ENCODE measurements around the gene EZR. TPM values are rescaled to one million over a fixed set of nuclear protein-coding genes. Genes with fewer than 3 reads are reported as not detected.

Gene EZR
- total RNA-seq, 2 donors from 2014 or later = 26.8 to 55.2 TPM

- DNase-seq (ENCODE audit: low spot score) = no peak
- no peaks in the 10 kb centered on the region for H3K4me1 ChIP-seq (ENCODE audit: control insufficient read depth in 1 of 2, low read depth in 2 of 2)
- H3K9me3 ChIP-seq = peaks cover 3% of the 10 kb centered on the region
- no peaks in the 10 kb centered on the region for H3K36me3 ChIP-seq
- no peak for TF ChIP-seq CTCF (IDR thresholded peaks at IDR 0.05)
- no peak for ATAC-seq (ENCODE audit: insufficient number of reproducible peaks, low FRiP score, low read depth)
- no peaks in the 10 kb centered on the region for H3K27me3 ChIP-seq (replicated peaks; ENCODE audit: insufficient read depth)
- H3K4me3 ChIP-seq = no peak overlapping the region
- no peak overlapping the region for H3K27ac ChIP-seq
Measured at GRCh38 chr6:158729906-158730540, 89.1 kb downstream of the EZR start.

GRCh38 chr6:158725704-158726103 lies 93.5 kb downstream of the EZR start:
- Histone ChIP-seq H3K27ac (no peak overlapping the region), H3K4me3 (no peak overlapping the region), H3K9me3 (no peaks in the 10 kb centered on the region), H3K4me1 (ENCODE audit: control insufficient read depth in 1 of 2, low read depth in 2 of 2) (no peaks in the 10 kb centered on the region), H3K36me3 (no peaks in the 10 kb centered on the region), H3K27me3 (replicated peaks; ENCODE audit: insufficient read depth) (no peaks in the 10 kb centered on the region)
- no peak for DNase-seq (ENCODE audit: low spot score)
- ATAC-seq (ENCODE audit: insufficient number of reproducible peaks, low FRiP score, low read depth) = no peak
- TF ChIP-seq CTCF (IDR thresholded peaks at IDR 0.05) = no peak

- Histone ChIP-seq H3K27ac (no peak overlapping the region), H3K4me1 (ENCODE audit: control insufficient read depth in 1 of 2, low read depth in 2 of 2) (no peaks in the 10 kb centered on the region), H3K36me3 (no peaks in the 10 kb centered on the region), H3K9me3 (no peaks in the 10 kb centered on the region), H3K27me3 (replicated peaks; ENCODE audit: insufficient read depth) (no peaks in the 10 kb centered on the region), H3K4me3 (no peak overlapping the region)
- no peak for DNase-seq (ENCODE audit: low spot score)
- no peak for ATAC-seq (ENCODE audit: insufficient number of reproducible peaks, low FRiP score, low read depth)
- TF ChIP-seq CTCF (IDR thresholded peaks at IDR 0.05) = no peak
Measured at GRCh38 chr6:158722176-158722729, 96.9 kb downstream of the EZR start.

GRCh38 chr6:158718461-158719046 lies 100.6 kb downstream of the EZR start:
- H3K4me1 ChIP-seq (ENCODE audit: control insufficient read depth in 1 of 2, low read depth in 2 of 2) = no peaks in the 10 kb centered on the region
- no peak overlapping the region for H3K4me3 ChIP-seq
- ATAC-seq (ENCODE audit: insufficient number of reproducible peaks, low FRiP score, low read depth) = no peak
- H3K27me3 ChIP-seq (replicated peaks; ENCODE audit: insufficient read depth) = no peaks in the 10 kb centered on the region
- H3K9me3 ChIP-seq = no peaks in the 10 kb centered on the region
- no peak for DNase-seq (ENCODE audit: low spot score)
- peak; percentile 39 for TF ChIP-seq CTCF (IDR thresholded peaks at IDR 0.05)
- no peak overlapping the region for H3K27ac ChIP-seq
- no peaks in the 10 kb centered on the region for H3K36me3 ChIP-seq

GRCh38 chr6:158717341-158718330 lies 101.5 kb downstream of the EZR start:
- no peak overlapping the region for H3K27ac ChIP-seq
- ATAC-seq (ENCODE audit: insufficient number of reproducible peaks, low FRiP score, low read depth) (no peak), DNase-seq (ENCODE audit: low spot score) (no peak)
- no peaks in the 10 kb centered on the region for H3K9me3 ChIP-seq
- no peaks in the 10 kb centered on the region for H3K36me3 ChIP-seq
- no peaks in the 10 kb centered on the region for H3K27me3 ChIP-seq (replicated peaks; ENCODE audit: insufficient read depth)
- H3K4me1 ChIP-seq (ENCODE audit: control insufficient read depth in 1 of 2, low read depth in 2 of 2) = no peaks in the 10 kb centered on the region
- H3K4me3 ChIP-seq = no peak overlapping the region
- no peak for TF ChIP-seq CTCF (IDR thresholded peaks at IDR 0.05)
